HAP-1 (cell line): Measurements from ENCODE around the gene MBD3L5.
A peak's percentile ranks its signal among the peaks of the same experiment; 100 is the strongest.
"Not testable (repeated sequence)": the region's sequence is repeated elsewhere in the genome, so short reads cannot be mapped to it uniquely, and the experiment has no call there.

Experiments
- DNase-seq, 2 experiments: peaks; one replicate each; pipeline ENCODE4 v3.0.0-alpha.2; 2016 to 2020; ENCODE audit warnings: low spot score in 2 of 2
- H3K27me3 ChIP-seq: fragments of 250-450 bp; sonication (Bioruptor Pico); 2 replicates; pipeline ENCODE4 v1.5.1; 2020; ENCODE audit warnings: low read depth, mild to moderate bottlenecking, moderate library complexity
- H3K36me3 ChIP-seq: fragments of 250-450 bp; sonication (Bioruptor Pico); replicated peaks from 2 replicates; pipeline ENCODE4 v1.5.1; 2020; ENCODE audit warnings: mild to moderate bottlenecking
- H3K4me1 ChIP-seq: fragments of 250-450 bp; sonication (Bioruptor Pico); 2 replicates; pipeline ENCODE4 v1.5.1; 2020; ENCODE audit warnings: mild to moderate bottlenecking
- H3K4me3 ChIP-seq: fragments of 250-450 bp; sonication (Bioruptor Pico); 2 replicates; pipeline ENCODE4 v1.5.1; 2020; ENCODE audit warnings: mild to moderate bottlenecking, moderate library complexity
- H3K9me3 ChIP-seq: fragments of 250-450 bp; sonication (Bioruptor Pico); 2 replicates; pipeline ENCODE4 v1.5.1; 2020; ENCODE audit warnings: mild to moderate bottlenecking, moderate library complexity
- in situ Hi-C: fragments of 300-500 bp; cut with MboI; formaldehyde crosslinking; loops from 3 replicates; pipeline ENCODE4 v1.14.3; 2020; ENCODE audit warnings: low sequenced_read_pairs, inconsistent platforms, mixed read lengths

Gene MBD3L5

DNA sequence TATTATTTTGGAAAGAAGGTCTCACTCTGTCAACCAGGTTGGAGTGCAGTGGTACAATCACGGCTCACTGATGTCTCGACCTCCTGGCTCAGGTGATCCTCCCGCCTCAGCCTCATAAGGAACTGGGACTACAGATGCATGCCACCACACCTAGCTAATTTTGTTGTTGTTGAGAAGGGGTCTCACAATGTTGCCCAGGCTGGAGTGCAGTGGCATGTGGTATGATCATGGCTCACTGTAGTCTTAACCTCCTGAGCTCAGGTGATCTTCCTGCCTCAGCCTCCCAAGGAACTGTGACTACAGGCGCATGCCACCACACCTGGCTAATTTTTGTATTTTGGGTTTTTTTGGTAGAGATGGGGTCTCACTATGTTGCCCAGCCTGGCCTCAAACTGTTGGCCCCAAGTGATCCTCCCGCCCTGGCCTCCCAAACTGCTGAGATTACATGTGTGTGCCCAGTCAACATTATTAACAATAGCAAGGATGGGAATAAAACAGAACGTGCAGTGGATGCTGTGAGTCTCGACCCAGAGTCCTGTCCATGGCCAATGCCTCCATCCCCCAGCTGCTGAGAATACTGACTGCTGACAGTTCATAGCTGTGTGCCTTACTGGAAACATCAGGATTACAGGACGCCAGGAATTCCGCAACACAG, 33.5 kb downstream of the MBD3L5 start:
- H3K36me3 ChIP-seq: no peaks in the 10 kb centered on the region
- in situ Hi-C loops: no loop called here
- no peak for DNase-seq
- H3K4me1 ChIP-seq: peaks cover 2% of the 10 kb centered on the region; the same call in 1 of the 2 replicates
- H3K27me3 ChIP-seq: no peaks in the 10 kb centered on the region
- no peaks in the 10 kb centered on the region for H3K9me3 ChIP-seq
- no peak overlapping the region for H3K4me3 ChIP-seq

DNA sequence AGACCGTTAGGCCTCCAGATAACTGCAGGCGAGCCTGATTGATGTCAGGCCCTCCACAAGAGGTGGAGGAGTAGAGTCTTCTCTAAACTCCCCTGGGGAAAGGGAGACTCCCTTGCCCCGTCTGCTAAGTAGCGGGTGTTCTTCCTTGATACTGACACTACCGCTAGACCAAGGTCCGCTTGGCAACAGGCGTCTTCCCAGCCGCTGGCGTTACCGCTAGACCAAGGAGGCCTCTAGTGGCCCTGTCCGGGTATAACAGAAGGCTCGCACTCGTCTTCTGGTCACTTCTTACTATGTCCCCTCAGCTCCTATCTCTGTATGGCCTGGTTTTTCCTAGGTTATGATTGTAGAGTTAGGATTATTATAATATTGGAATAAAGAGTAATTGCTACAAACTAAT, 36.7 kb downstream of the MBD3L5 start:
- H3K36me3 ChIP-seq, H3K9me3 ChIP-seq, H3K27me3 ChIP-seq, H3K4me3 ChIP-seq, H3K4me1 ChIP-seq, in situ Hi-C loops: not testable (repeated sequence)
- peak in 1 of 2 experiments; percentile 33 for DNase-seq

DNA sequence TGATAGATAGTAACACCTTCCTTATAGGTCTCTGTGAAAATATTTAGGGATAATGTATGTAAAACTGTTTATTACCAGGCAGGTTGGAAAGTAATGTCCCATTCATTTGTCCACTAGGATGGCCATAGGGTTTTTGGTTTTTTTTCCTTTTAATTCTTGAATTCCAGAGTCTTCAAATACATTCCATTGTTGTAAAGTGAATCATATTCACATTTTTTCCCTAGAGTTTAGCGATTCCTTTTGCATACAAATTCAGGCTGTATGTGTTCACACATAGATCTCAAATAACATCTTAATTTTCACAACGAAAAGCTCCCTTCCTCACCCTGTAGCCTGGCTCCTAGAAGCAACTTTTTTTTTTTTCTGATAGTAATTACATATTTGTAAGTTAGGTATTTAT, 37.3 kb downstream of the MBD3L5 start:
- in situ Hi-C loops: no loop called here

DNA sequence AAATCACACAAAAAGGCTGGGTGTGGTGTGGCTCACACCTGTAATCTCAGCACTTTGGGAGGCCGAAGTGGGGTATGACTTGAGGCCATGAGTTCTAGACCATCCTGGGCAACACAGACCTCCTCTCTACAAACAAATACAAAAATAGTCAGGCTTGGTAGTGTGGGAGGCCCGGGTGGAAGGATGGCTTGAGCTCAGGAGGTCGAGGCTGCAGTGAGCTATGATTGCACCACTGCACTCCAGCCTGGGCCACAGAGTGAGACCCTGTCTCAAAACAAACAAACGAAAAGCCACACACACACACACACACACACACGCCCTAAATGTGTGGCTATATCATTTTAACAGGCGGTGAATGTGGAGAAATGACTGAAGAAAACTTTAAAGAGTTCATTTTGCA, 38.2 kb downstream of the MBD3L5 start:
- H3K4me3 ChIP-seq: peak overlapping the region; percentile 98
- H3K4me1 ChIP-seq: peaks cover 3% of the 10 kb centered on the region; the same call in 1 of the 2 replicates
- H3K27me3 ChIP-seq: no peaks in the 10 kb centered on the region
- no peaks in the 10 kb centered on the region for H3K9me3 ChIP-seq
- peaks cover 12% of the 10 kb centered on the region for H3K36me3 ChIP-seq
- DNase-seq: no peak
- in situ Hi-C loops: no loop called here

More for the DNA sequence above, 37.3 kb downstream of the MBD3L5 start:
- DNase-seq: no peak
- Histone ChIP-seq H3K4me3 (no peak overlapping the region), H3K9me3 (no peaks in the 10 kb centered on the region), H3K36me3 (peaks cover 6% of the 10 kb centered on the region), H3K4me1 (peaks cover 3% of the 10 kb centered on the region; the same call in 1 of the 2 replicates), H3K27me3 (no peaks in the 10 kb centered on the region)

- Histone ChIP-seq H3K9me3 (no peaks in the 10 kb centered on the region), H3K4me3 (peak within 1 kb of the TSS; percentile 98), H3K36me3 (peaks cover 12% of the 10 kb centered on the region), H3K27me3 (no peaks in the 10 kb centered on the region), H3K4me1 (peaks cover 3% of the 10 kb centered on the region; the same call in 1 of the 2 replicates)
- in situ Hi-C loops: no loop called here
- DNase-seq: peak; percentile 88 to 99
Measured at GRCh38 chr19:7069042-7069903, 38.9 kb downstream of the MBD3L5 start, which contains the start of gene ZNF557. TSS of gene ZNF557 (plus strand) at chr19:7069703. CDS start at chr19:7075075, 5,372 bp downstream.

DNA sequence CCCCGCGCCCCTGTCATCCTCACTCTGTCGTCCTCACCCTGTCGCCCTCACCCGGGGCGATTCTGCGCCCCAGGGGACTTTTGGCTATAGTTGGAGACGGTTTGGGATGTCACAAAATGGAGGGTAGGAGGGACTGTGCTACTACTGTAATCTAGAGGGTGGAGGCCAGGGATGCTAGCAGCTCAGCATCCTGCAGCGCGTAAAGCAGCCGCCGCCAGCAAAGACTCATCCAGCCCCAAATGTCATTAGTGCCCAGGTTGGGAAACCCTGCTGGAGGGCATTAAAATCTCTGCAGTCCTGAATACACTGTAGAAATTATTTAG, 39.5 kb downstream of the MBD3L5 start:
- H3K36me3 ChIP-seq: peaks cover 12% of the 10 kb centered on the region
- in situ Hi-C loops: no loop called here
- DNase-seq: no peak
- no peaks in the 10 kb centered on the region for H3K9me3 ChIP-seq
- H3K4me1 ChIP-seq: peaks cover 3% of the 10 kb centered on the region; the same call in 1 of the 2 replicates
- no peaks in the 10 kb centered on the region for H3K27me3 ChIP-seq
- peak overlapping the region; percentile 98 for H3K4me3 ChIP-seq

DNA sequence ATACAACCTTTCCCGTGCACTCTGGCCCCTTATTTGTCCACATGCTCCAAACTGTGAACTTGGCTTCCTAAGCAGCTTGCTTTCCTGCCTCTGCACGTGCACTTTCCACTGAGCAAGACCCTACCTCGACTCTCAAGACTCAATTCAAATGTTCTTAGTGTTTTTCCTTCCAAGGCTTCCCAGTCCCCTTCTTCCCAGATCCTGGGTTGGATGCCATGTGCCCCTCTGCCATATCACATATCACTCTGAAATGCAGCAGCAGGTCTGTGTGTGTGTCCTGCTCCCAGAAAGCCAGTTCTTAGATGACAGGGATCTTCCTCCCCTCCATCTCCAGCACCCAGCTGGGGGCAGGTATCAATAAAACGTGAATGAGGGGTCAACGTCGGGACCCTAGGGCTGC, 42.2 kb downstream of the MBD3L5 start:
- in situ Hi-C loops: no loop called here
- no peaks in the 10 kb centered on the region for H3K9me3 ChIP-seq
- no peak for DNase-seq
- peaks cover 35% of the 10 kb centered on the region for H3K36me3 ChIP-seq
- no peak overlapping the region for H3K4me3 ChIP-seq
- peaks cover 3% of the 10 kb centered on the region; the same call in 1 of the 2 replicates for H3K4me1 ChIP-seq
- no peaks in the 10 kb centered on the region for H3K27me3 ChIP-seq

DNA sequence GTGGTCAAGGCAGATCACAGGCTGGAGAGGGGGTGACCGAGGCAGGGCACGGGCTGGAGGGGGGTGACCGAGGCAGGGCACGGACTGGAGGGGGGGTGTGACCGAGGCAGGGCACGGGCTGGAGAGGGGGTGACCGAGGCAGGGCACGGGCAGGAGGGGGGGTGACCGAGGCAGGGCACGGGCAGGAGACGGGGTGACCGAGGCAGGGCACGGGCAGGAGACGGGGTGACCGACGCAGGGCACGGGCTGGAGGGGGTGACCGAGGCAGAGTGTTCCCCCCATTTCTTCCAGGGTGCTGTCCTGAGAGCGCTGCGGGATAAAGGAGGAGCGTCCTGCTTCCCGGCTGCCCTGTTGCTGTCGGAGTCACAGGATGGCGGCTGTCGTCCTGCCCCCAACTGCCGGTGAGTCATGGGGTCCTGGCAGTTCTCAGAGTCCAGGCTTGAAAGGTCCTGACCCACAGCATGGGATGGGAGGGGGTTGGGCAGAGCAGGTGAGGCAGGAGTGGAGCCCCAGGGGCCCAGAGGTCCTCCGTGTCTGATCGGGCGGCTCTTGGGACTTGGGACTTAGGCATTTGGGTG, 44.4 kb downstream of the MBD3L5 start:
- Histone ChIP-seq H3K4me1 (no peaks in the 10 kb centered on the region), H3K9me3 (peaks cover 5% of the 10 kb centered on the region), H3K4me3 (no peak overlapping the region), H3K27me3 (no peaks in the 10 kb centered on the region), H3K36me3 (peaks cover 54% of the 10 kb centered on the region)
- in situ Hi-C loops: no loop called here
- DNase-seq: no peak

GRCh38 chr19:7076151-7076550, 45.8 kb downstream of the MBD3L5 start:
- Histone ChIP-seq H3K27me3 (no peaks in the 10 kb centered on the region), H3K9me3 (peaks cover 10% of the 10 kb centered on the region), H3K36me3 (peaks cover 68% of the 10 kb centered on the region), H3K4me3 (no peak overlapping the region), H3K4me1 (no peaks in the 10 kb centered on the region)
- in situ Hi-C loops: no loop called here
- no peak for DNase-seq

GRCh38 chr19:7078008-7078407, 47.6 kb downstream of the MBD3L5 start:
- Histone ChIP-seq H3K4me1 (no peaks in the 10 kb centered on the region), H3K4me3 (no peak overlapping the region), H3K27me3 (no peaks in the 10 kb centered on the region), H3K36me3 (peaks cover 79% of the 10 kb centered on the region), H3K9me3 (peaks cover 19% of the 10 kb centered on the region)
- DNase-seq: no peak
- in situ Hi-C loops: no loop called here
